ENCODE results near the gene GH1. TPM values are rescaled to one million over a fixed set of nuclear protein-coding genes. Genes with fewer than 3 reads are reported as not detected.
A peak's percentile ranks its signal among the peaks of the same experiment; 100 is the strongest.

GH1 gene
- total RNA-seq, 4 donors from 2014 or later, result not detected

DNA sequence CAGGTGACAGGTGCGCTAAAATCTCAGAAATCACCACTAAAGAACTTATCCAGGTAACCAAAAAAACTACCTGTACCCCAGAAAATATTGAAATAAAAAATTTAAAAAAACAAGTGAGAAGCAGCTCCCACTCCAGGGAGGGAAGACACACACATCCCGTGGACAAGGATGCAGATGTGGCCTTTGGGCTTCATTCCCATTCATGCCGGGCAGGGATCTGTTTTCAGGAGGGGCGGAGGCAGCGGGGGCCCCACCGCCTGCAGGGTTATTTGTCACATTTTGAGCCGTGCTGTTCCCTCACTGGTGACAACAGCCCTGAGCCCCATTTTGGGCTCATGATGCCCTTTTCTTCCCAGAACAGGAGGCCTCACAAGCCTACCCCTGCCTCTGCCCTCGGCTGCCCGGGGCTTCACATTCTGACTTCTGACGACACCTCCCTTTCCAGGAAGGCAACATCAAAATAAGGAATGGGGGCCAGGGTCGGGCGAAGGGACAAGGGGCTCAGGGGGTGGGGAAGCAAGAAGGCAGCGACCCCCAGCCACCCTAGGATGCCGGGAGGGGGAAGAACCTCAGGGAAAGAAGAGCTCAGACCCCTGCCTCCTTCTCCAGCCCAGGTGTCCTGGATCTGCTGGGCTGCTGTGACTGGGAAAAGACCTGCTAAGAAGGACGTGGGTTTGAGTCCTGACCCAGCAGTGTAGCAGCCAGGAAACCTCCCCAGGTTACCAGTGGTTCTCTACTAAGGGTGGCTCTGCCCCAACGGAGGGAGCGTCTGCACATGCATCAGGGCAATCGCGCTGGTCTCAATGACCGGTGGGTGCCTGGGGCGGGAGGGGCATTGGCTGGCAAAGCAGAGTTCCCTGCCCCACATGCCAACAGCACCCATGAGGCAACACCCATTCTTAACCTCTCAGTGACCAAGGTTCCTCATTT lies 15.8 kb upstream of the GH1 start:
- peaks cover 0 to 22% (median 3%) of the 10 kb centered on the region in 4 donors for H3K4me1 ChIP-seq
- H3K27ac ChIP-seq, result no peak overlapping the region
- 73 to 77% methylated on average over 21 of the region's 21 CpGs for WGBS, 2 donors
- H3K36me3 ChIP-seq, result no peaks in the 10 kb centered on the region
- H3K27me3 ChIP-seq, result no peaks in the 10 kb centered on the region
- no peaks in the 10 kb centered on the region for H3K9me3 ChIP-seq
- TF ChIP-seq, protein P1, sequence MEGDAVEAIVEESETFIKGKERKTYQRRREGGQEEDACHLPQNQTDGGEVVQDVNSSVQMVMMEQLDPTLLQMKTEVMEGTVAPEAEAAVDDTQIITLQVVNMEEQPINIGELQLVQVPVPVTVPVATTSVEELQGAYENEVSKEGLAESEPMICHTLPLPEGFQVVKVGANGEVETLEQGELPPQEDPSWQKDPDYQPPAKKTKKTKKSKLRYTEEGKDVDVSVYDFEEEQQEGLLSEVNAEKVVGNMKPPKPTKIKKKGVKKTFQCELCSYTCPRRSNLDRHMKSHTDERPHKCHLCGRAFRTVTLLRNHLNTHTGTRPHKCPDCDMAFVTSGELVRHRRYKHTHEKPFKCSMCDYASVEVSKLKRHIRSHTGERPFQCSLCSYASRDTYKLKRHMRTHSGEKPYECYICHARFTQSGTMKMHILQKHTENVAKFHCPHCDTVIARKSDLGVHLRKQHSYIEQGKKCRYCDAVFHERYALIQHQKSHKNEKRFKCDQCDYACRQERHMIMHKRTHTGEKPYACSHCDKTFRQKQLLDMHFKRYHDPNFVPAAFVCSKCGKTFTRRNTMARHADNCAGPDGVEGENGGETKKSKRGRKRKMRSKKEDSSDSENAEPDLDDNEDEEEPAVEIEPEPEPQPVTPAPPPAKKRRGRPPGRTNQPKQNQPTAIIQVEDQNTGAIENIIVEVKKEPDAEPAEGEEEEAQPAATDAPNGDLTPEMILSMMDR (IDR thresholded peaks at IDR 0.05), result no peak
- TF ChIP-seq EP300 (IDR thresholded peaks at IDR 0.05), result no peak
- TF ChIP-seq POLR2A (IDR thresholded peaks at IDR 0.05), result no peak
- no peak for DNase-seq (ENCODE audit: low spot score in 2 of 2)
- no peak overlapping the region for H3K4me3 ChIP-seq

DNA sequence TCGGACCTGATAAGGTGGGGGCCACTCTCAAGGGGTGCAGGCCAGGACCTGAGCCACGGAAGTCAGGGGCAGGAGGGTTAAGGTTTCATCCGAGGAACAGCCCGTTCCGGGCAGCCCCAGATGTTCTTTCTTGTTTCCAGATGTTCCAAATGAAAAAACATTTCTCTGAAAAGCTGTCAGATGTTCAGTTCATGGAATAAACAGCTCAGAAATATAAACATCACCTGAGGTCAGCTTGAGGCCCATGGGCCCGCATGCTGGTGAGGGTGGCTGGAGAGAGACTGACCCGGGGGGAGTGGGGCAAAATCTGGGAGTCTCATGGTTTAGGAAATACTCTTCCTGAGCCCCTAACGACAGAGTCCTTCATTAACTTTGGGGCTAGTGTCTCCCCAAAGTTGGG lies 15.0 kb upstream of the GH1 start:
- no peaks in the 10 kb centered on the region for H3K36me3 ChIP-seq
- no peak overlapping the region for H3K27ac ChIP-seq
- no peaks in the 10 kb centered on the region for H3K9me3 ChIP-seq
- H3K4me3 ChIP-seq, result no peak overlapping the region
- TF ChIP-seq POLR2A (IDR thresholded peaks at IDR 0.05) (no peak), EP300 (IDR thresholded peaks at IDR 0.05) (no peak)
- TF ChIP-seq, protein P1 (IDR thresholded peaks at IDR 0.05), result no peak
- no peak for DNase-seq (ENCODE audit: low spot score in 2 of 2)
- H3K27me3 ChIP-seq, result no peaks in the 10 kb centered on the region
- H3K4me1 ChIP-seq, result peaks cover 0 to 22% (median 3%) of the 10 kb centered on the region in 4 donors
- WGBS, 2 donors, result 71 to 74% methylated on average over 8 of the region's 8 CpGs

DNA sequence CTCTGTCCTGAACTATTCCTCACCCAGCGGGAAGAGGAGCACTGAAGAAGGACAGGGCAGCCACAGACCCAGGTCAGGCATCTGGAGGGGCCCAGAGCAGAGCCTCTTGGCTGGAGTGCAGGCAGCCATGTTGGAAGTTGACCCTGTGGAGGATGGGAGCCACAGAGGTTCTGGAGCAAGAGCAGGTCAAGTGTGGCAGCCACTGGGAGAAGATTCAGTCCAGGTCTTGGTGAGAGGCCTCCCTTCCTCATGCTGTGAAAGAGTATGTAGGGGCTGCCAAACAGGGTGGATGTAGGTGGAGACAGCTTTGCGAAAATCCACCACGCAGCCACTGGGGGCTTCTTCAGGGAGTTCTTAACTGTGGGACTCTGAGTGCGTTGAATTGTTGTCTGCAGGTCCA lies 14.1 kb upstream of the GH1 start:
- DNase-seq (ENCODE audit: low spot score in 2 of 2), result no peak
- Histone ChIP-seq H3K9me3 (no peaks in the 10 kb centered on the region), H3K4me3 (peak overlapping the region in 1 of 4 donors; percentile 42), H3K4me1 (peaks cover 0 to 22% (median 3%) of the 10 kb centered on the region in 4 donors), H3K27ac (no peak overlapping the region), H3K27me3 (no peaks in the 10 kb centered on the region), H3K36me3 (no peaks in the 10 kb centered on the region)
- no peak for TF ChIP-seq EP300 (IDR thresholded peaks at IDR 0.05)
- TF ChIP-seq POLR2A (IDR thresholded peaks at IDR 0.05), result no peak
- TF ChIP-seq, protein P1 (IDR thresholded peaks at IDR 0.05), result no peak
- WGBS, 2 donors, result 91% methylated on average over 4 of the region's 4 CpGs

DNA sequence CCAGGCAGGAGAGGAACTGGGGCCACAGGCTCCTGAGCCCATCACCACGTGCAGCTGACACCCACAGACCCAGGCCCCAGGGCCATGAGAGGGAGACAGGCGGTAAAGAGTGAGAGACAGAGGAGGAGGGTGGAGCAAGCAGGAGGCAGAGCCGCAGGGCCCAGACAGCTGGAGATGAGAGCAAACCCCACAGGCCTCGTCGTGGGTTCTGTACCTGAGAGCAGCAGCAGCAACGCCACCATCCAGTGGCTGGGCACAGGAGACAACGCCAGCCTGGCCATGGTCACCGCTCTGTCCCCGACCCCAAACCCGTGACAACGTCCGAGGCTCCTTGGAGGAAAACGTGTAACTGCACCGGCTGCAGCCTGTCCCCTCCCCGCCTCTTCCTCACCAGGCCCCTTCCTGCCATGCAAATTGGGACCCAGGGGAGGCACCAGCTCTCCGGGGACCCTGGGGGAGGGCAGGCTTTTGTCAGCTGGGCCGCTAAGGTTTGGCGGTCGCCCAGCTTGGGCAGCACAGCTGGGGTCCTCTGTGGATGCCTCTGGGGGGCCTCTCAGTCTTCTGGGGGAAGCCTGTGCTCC lies 13.4 kb upstream of the GH1 start, which contains the start of gene CD79B:
Gene CD79B, minus strand, starts transcription at position 351 of the 581 bp plus-strand sequence. Its CDS starts 70 bp downstream, at position 281.
- peak within 1 kb of the TSS in 1 of 4 donors; percentile 42 for H3K4me3 ChIP-seq

More for the DNA sequence above, 13.4 kb upstream of the GH1 start, which contains the start of gene CD79B:
- Histone ChIP-seq H3K9me3 (no peaks in the 10 kb centered on the region), H3K27ac (peak within 1 kb of the TSS in 2 of 4 donors; percentile 48 to 52), H3K27me3 (no peaks in the 10 kb centered on the region), H3K4me1 (peaks cover 0 to 22% (median 3%) of the 10 kb centered on the region in 4 donors), H3K36me3 (no peaks in the 10 kb centered on the region)
- TF ChIP-seq POLR2A (IDR thresholded peaks at IDR 0.05), result no peak
- TF ChIP-seq, protein P1 (IDR thresholded peaks at IDR 0.05), result no peak
- TF ChIP-seq EP300 (IDR thresholded peaks at IDR 0.05), result no peak
- 57 to 67% methylated on average over 8 to 10 of the region's 19 CpGs for WGBS, 2 donors
- DNase-seq (ENCODE audit: low spot score in 2 of 2), result no peak

Data from tibial nerve (tissue), 4 donors.